ENCODE data around the gene TUFT1. TPM values are rescaled to one million over a fixed set of nuclear protein-coding genes. Genes with fewer than 3 reads are reported as not detected.

TUFT1 gene
- total RNA-seq, 1 donor from 2014 or later = 7.0 TPM

GRCh38 chr1:151536499-151536898 is 3.6 kb upstream of the TUFT1 start:
- H3K4me3 Mint-ChIP-seq (ENCODE audit: unreplicated experiment) = no peak overlapping the region
- peaks cover 2% of the 10 kb centered on the region for H3K4me1 Mint-ChIP-seq (ENCODE audit: low read depth, unreplicated experiment)
- H3K27ac Mint-ChIP-seq (ENCODE audit: unreplicated experiment) = no peak overlapping the region
- TF ChIP-seq, protein P1, sequence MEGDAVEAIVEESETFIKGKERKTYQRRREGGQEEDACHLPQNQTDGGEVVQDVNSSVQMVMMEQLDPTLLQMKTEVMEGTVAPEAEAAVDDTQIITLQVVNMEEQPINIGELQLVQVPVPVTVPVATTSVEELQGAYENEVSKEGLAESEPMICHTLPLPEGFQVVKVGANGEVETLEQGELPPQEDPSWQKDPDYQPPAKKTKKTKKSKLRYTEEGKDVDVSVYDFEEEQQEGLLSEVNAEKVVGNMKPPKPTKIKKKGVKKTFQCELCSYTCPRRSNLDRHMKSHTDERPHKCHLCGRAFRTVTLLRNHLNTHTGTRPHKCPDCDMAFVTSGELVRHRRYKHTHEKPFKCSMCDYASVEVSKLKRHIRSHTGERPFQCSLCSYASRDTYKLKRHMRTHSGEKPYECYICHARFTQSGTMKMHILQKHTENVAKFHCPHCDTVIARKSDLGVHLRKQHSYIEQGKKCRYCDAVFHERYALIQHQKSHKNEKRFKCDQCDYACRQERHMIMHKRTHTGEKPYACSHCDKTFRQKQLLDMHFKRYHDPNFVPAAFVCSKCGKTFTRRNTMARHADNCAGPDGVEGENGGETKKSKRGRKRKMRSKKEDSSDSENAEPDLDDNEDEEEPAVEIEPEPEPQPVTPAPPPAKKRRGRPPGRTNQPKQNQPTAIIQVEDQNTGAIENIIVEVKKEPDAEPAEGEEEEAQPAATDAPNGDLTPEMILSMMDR (IDR thresholded peaks at IDR 0.05; ENCODE audit: partially characterized antibody, unreplicated experiment) = no peak
- no peak for DNase-seq
- H3K36me3 Mint-ChIP-seq (ENCODE audit: unreplicated experiment) = no peaks in the 10 kb centered on the region
- H3K9me3 Mint-ChIP-seq (ENCODE audit: unreplicated experiment) = no peaks in the 10 kb centered on the region
- H3K27me3 Mint-ChIP-seq (ENCODE audit: unreplicated experiment) = peaks cover 5% of the 10 kb centered on the region

GRCh38 chr1:151537112-151537511 is 3.0 kb upstream of the TUFT1 start:
- TF ChIP-seq, protein P1 (IDR thresholded peaks at IDR 0.05; ENCODE audit: partially characterized antibody, unreplicated experiment) = no peak
- Mint-ChIP-seq H3K36me3 (ENCODE audit: unreplicated experiment) (no peaks in the 10 kb centered on the region), H3K27me3 (ENCODE audit: unreplicated experiment) (peaks cover 6% of the 10 kb centered on the region), H3K4me3 (ENCODE audit: unreplicated experiment) (no peak overlapping the region), H3K27ac (ENCODE audit: unreplicated experiment) (no peak overlapping the region), H3K9me3 (ENCODE audit: unreplicated experiment) (no peaks in the 10 kb centered on the region), H3K4me1 (ENCODE audit: low read depth, unreplicated experiment) (peaks cover 3% of the 10 kb centered on the region)
- DNase-seq = no peak

DNA sequence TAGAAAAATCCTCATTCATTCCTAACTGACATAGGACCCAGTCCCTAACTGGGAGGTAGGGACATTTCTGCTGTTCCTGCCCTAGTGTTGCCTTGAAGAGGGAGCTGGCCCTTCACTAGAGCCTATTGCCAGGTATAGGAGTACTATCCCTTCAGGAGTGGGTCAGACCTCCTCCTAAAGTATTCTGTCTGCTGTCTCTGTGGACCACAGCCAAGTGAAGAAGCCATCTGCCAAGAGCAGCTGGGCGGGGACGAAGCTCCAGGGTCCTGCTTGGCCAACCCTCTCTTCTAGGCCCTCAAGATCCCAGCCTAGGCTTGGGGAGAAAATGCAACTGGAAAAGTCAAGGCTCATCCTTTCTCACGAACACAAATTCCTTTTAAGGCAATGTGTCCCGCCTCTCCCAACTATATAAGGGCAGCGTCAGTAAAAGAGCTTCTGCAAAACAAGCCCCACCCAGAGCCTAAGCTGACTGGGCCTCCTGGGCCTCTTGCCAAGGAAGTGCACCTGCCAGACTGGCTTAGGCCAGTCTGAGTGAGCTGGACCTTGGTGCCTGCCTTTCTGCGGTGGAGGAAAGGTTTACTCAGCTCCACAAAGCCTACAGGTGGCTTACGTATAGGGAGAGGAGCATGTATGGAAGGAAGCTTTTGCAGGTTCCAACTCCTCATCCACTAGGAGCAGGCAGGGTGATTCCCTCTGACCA is 638 bp upstream of the TUFT1 start:
- H3K27ac Mint-ChIP-seq (ENCODE audit: unreplicated experiment) = no peak overlapping the region
- peaks cover 6% of the 10 kb centered on the region for H3K27me3 Mint-ChIP-seq (ENCODE audit: unreplicated experiment)
- DNase-seq = no peak
- TF ChIP-seq, protein P1 (IDR thresholded peaks at IDR 0.05; ENCODE audit: partially characterized antibody, unreplicated experiment) = no peak
- peaks cover 3% of the 10 kb centered on the region for H3K9me3 Mint-ChIP-seq (ENCODE audit: unreplicated experiment)
- no peaks in the 10 kb centered on the region for H3K36me3 Mint-ChIP-seq (ENCODE audit: unreplicated experiment)
- peak overlapping the region; percentile 70 for H3K4me3 Mint-ChIP-seq (ENCODE audit: unreplicated experiment)
- peaks cover 5% of the 10 kb centered on the region for H3K4me1 Mint-ChIP-seq (ENCODE audit: low read depth, unreplicated experiment)

GRCh38 chr1:151540982-151541377 is 871 bp downstream of the TUFT1 start:
- TF ChIP-seq, protein P1 (IDR thresholded peaks at IDR 0.05; ENCODE audit: partially characterized antibody, unreplicated experiment) = no peak
- Mint-ChIP-seq H3K27me3 (ENCODE audit: unreplicated experiment) (peaks cover 6% of the 10 kb centered on the region), H3K4me1 (ENCODE audit: low read depth, unreplicated experiment) (peaks cover 5% of the 10 kb centered on the region)

GRCh38 chr1:151541752-151542151 is 1.6 kb downstream of the TUFT1 start:
- H3K27me3 Mint-ChIP-seq (ENCODE audit: unreplicated experiment) = peaks cover 6% of the 10 kb centered on the region
- peak overlapping the region; percentile 96 for H3K4me3 Mint-ChIP-seq (ENCODE audit: unreplicated experiment)
- TF ChIP-seq, protein P1 (IDR thresholded peaks at IDR 0.05; ENCODE audit: partially characterized antibody, unreplicated experiment) = no peak
- peaks cover 5% of the 10 kb centered on the region for H3K4me1 Mint-ChIP-seq (ENCODE audit: low read depth, unreplicated experiment)
- H3K9me3 Mint-ChIP-seq (ENCODE audit: unreplicated experiment) = peaks cover 3% of the 10 kb centered on the region
- H3K27ac Mint-ChIP-seq (ENCODE audit: unreplicated experiment) = no peak overlapping the region
- no peak for DNase-seq
- H3K36me3 Mint-ChIP-seq (ENCODE audit: unreplicated experiment) = no peaks in the 10 kb centered on the region

More at GRCh38 chr1:151540982-151541377, 871 bp downstream of the TUFT1 start:
- peak overlapping the region; percentile 68 for H3K27ac Mint-ChIP-seq (ENCODE audit: unreplicated experiment)
- peaks cover 3% of the 10 kb centered on the region for H3K9me3 Mint-ChIP-seq (ENCODE audit: unreplicated experiment)
- H3K36me3 Mint-ChIP-seq (ENCODE audit: unreplicated experiment) = no peaks in the 10 kb centered on the region
- H3K4me3 Mint-ChIP-seq (ENCODE audit: unreplicated experiment) = peak overlapping the region; percentile 96
- DNase-seq = peak; percentile 39

Measured in glutamatergic neuron (in vitro differentiated cells).